Keratinocyte (primary cell): Measurements from ENCODE around the gene F8. TPM values are rescaled to one million over a fixed set of nuclear protein-coding genes. Genes with fewer than 3 reads are reported as not detected.

Experiments used
- DNase-seq: peaks from one replicate; pipeline ENCODE4 v3.0.0-alpha.2; 2011; ENCODE audit warnings: low read depth, missing footprints, low spot score
- FAIRE-seq: peaks from 2 replicates; lab custom pipeline; 2011; peaks lifted over from hg19 to GRCh38; lab: Jason Lieb, UNC
- H2AFZ ChIP-seq: 2 replicates; pipeline ENCODE4 v1.6.0; 2012; ENCODE audit warnings: low read length, control low read depth, inconsistent platforms; ENCODE audit not compliant: control insufficient read depth
- H3K27ac ChIP-seq: 2 replicates; pipeline ENCODE4 v1.5.1; 2011; ENCODE audit warnings: low read length; ENCODE audit not compliant: control insufficient read depth, insufficient read depth
- H3K27me3 ChIP-seq: 3 replicates; pipeline ENCODE4 v1.6.0; 2011; ENCODE audit warnings: low read length; ENCODE audit not compliant: control insufficient read depth, insufficient read depth; ENCODE audit errors: extremely low read depth
- H3K36me3 ChIP-seq, 2 experiments: 2 replicates in 1 of 2; 3 replicates in 1 of 2; pipeline ENCODE4 v1.5.1; 2011; ENCODE audit warnings: low read length in 2 of 2, mild to moderate bottlenecking in 1 of 2; ENCODE audit not compliant: control insufficient read depth in 2 of 2, insufficient read depth in 2 of 2; ENCODE audit errors: extremely low read depth in 1 of 2
- H3K4me1 ChIP-seq: 3 replicates; pipeline ENCODE4 v1.5.1; 2011; ENCODE audit warnings: low read length; ENCODE audit not compliant: control insufficient read depth, insufficient read depth; ENCODE audit errors: extremely low read depth
- H3K4me2 ChIP-seq: 3 replicates; pipeline ENCODE4 v1.6.0; 2011; ENCODE audit warnings: low read depth, low read length; ENCODE audit not compliant: control insufficient read depth, insufficient read depth; ENCODE audit errors: extremely low read depth
- H3K4me3 ChIP-seq, 3 experiments: fragments of 200-600 bp in 1 of 3; sonication (generic) in 1 of 3; 2 replicates in 2 of 3; 3 replicates in 1 of 3; pipeline ENCODE4 v1.5.1; 2011 to 2016; ENCODE audit warnings: low read length in 3 of 3, mild to moderate bottlenecking in 3 of 3, control low read depth in 2 of 3, inconsistent platforms in 1 of 3, low read depth in 1 of 3, mixed read lengths in 1 of 3, mixed run types in 1 of 3, moderate library complexity in 1 of 3; ENCODE audit not compliant: control insufficient read depth in 2 of 3, insufficient read depth in 2 of 3; ENCODE audit errors: extremely low read depth in 1 of 3
- H3K79me2 ChIP-seq: 2 replicates; pipeline ENCODE4 v1.6.0; 2012; ENCODE audit warnings: low read length; ENCODE audit not compliant: control insufficient read depth, insufficient read depth
- H3K9ac ChIP-seq: 3 replicates; pipeline ENCODE4 v1.6.0; 2011; ENCODE audit warnings: low read length; ENCODE audit not compliant: control insufficient read depth, insufficient read depth; ENCODE audit errors: extremely low read depth
- H3K9me1 ChIP-seq: 3 replicates; pipeline ENCODE4 v1.6.0; 2011; ENCODE audit warnings: low read length; ENCODE audit not compliant: control insufficient read depth, insufficient read depth; ENCODE audit errors: extremely low read depth
- H3K9me3 ChIP-seq: 2 replicates; pipeline ENCODE4 v1.5.1; 2012; ENCODE audit warnings: low read depth, low read length; ENCODE audit not compliant: control insufficient read depth
- H4K20me1 ChIP-seq: 3 replicates; pipeline ENCODE4 v1.6.0; 2011; ENCODE audit warnings: low read length; ENCODE audit not compliant: control insufficient read depth, insufficient read depth; ENCODE audit errors: extremely low read depth
- EZH2 ChIP-seq: IDR thresholded peaks from one replicate; pipeline ENCODE4 v1.6.1; 2012; ENCODE audit warnings: inconsistent platforms, mild to moderate bottlenecking, low read length, moderate library complexity
- dilution Hi-C: fragments of 300-500 bp; cut with MboI; formaldehyde crosslinking; loops from one replicate; pipeline ENCODE4 v1.7.0; 2020; ENCODE audit warnings: low sequenced_read_pairs; ENCODE audit not compliant: extremely low pct_ligation_motif_present
- polyA plus RNA-seq, 5 experiments: library from polyadenylated mRNA; depleted of rRNA in 3 of 5; stranded (reverse) in 3 of 5; stranded (forward) in 1 of 5; unstranded in 1 of 5; fragments of >200 nt; gene quantifications; 1 replicate in 1 of 5; 2 replicates in 3 of 5; 3 replicates in 1 of 5; pipeline versions ENCODE4 v1.2.1 to v1.2.3, GENCODE V29; 2011 to 2012; ENCODE audit warnings: missing spikeins in 2 of 5, low read depth in 1 of 5, low replicate concordance in 1 of 5
- TF ChIP-seq, protein P1 (sequence below), 3 experiments: IDR thresholded peaks in 1 of 3; conservative IDR thresholded peaks in 1 of 3; optimal IDR thresholded peaks in 1 of 3; 2 replicates in 2 of 3; 3 replicates in 1 of 3; pipeline versions ENCODE3 to v1.5.1; 2011; ENCODE audit warnings: low read length in 3 of 3, mild to moderate bottlenecking in 3 of 3, moderate library complexity in 2 of 3, control low read depth in 1 of 3, inconsistent platforms in 1 of 3; ENCODE audit not compliant: insufficient read depth in 2 of 3; ENCODE audit errors: extremely low read depth in 1 of 3

The F8 gene
- polyA plus RNA-seq, 1 donor (not counting 4 experiments of a cell fraction or from before 2014, with no cell fraction given): 1.3 TPM

- Histone ChIP-seq H3K79me2 (no peaks in the 10 kb centered on the region), H4K20me1 (no peaks in the 10 kb centered on the region), H3K9ac (no peak overlapping the region), H3K4me2 (no peak overlapping the region), H3K36me3 (no peaks in the 10 kb centered on the region), H3K4me3 (no peak overlapping the region), H3K4me1 (peaks cover 4% of the 10 kb centered on the region), H3K9me1 (no peaks in the 10 kb centered on the region), H3K27ac (no peak overlapping the region), H2AFZ (no peak overlapping the region), H3K9me3 (no peaks in the 10 kb centered on the region), H3K27me3 (no peaks in the 10 kb centered on the region)
- DNase-seq: no peak
- FAIRE-seq: no peak
- dilution Hi-C loops: no loop called here
- TF ChIP-seq, protein P1, sequence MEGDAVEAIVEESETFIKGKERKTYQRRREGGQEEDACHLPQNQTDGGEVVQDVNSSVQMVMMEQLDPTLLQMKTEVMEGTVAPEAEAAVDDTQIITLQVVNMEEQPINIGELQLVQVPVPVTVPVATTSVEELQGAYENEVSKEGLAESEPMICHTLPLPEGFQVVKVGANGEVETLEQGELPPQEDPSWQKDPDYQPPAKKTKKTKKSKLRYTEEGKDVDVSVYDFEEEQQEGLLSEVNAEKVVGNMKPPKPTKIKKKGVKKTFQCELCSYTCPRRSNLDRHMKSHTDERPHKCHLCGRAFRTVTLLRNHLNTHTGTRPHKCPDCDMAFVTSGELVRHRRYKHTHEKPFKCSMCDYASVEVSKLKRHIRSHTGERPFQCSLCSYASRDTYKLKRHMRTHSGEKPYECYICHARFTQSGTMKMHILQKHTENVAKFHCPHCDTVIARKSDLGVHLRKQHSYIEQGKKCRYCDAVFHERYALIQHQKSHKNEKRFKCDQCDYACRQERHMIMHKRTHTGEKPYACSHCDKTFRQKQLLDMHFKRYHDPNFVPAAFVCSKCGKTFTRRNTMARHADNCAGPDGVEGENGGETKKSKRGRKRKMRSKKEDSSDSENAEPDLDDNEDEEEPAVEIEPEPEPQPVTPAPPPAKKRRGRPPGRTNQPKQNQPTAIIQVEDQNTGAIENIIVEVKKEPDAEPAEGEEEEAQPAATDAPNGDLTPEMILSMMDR (optimal IDR thresholded peaks at IDR 0.05 in 1 of 3, IDR thresholded peaks at IDR 0.05 in 1 of 3, conservative IDR thresholded peaks at IDR 0.05 in 1 of 3; ENCODE audit: extremely low read depth in 1 of 3, insufficient read depth in 2 of 3, low read length in 3 of 3): no peak
- TF ChIP-seq EZH2: no peak
Measured at GRCh38 chrX:154821523-154821922, 201.0 kb downstream of the F8 start.

DNA sequence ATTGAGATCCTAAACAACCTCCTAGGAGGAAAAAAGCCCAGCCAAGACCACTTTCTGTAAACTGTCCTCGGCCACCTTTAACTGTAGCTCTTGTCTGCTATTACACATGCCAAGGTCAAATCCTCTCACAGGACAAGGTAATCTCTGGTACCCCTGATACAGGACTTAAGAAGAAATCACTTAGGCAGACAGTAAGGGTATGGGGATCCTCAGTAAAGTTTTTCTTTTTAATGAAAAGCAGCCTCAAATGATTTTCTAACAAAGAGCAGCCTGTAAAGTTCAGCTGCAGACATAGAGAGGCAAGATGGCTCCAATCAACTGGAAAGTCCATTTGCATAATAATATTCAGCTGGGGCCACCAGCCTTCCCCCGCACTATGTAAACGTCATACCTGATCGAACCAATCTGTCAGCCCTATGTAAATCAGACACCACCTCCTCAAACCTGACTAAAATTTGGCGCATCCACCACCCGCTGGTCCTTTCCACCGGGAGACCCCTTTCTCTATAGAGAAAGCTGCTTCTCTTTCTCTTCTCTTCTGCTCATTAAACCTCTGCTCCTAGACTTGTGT lies 202.7 kb downstream of the F8 start:
- DNase-seq: no peak
- H3K27ac ChIP-seq: no peak overlapping the region
- H3K9me3 ChIP-seq: no peaks in the 10 kb centered on the region
- H3K9me1 ChIP-seq: no peaks in the 10 kb centered on the region
- no peaks in the 10 kb centered on the region for H3K36me3 ChIP-seq
- no peak overlapping the region for H2AFZ ChIP-seq
- dilution Hi-C loops: no loop called here
- no peaks in the 10 kb centered on the region for H3K79me2 ChIP-seq
- no peaks in the 10 kb centered on the region for H3K27me3 ChIP-seq
- H3K4me2 ChIP-seq: no peak overlapping the region
- no peak for TF ChIP-seq EZH2
- TF ChIP-seq, protein P1 (optimal IDR thresholded peaks at IDR 0.05 in 1 of 3, IDR thresholded peaks at IDR 0.05 in 1 of 3, conservative IDR thresholded peaks at IDR 0.05 in 1 of 3; ENCODE audit: extremely low read depth in 1 of 3, insufficient read depth in 2 of 3, low read length in 3 of 3): no peak
- peaks cover 4% of the 10 kb centered on the region for H3K4me1 ChIP-seq
- FAIRE-seq: no peak
- no peak overlapping the region for H3K4me3 ChIP-seq
- no peak overlapping the region for H3K9ac ChIP-seq
- no peaks in the 10 kb centered on the region for H4K20me1 ChIP-seq
